WTC11 (cell line): ENCODE measurements around the gene TMEM14A.

Experiments used
- ATF1 ChIP-seq: sonication (generic); formaldehyde crosslinking; IDR thresholded peaks from 2 replicates; pipeline ENCODE4 v1.8.1; 2023; ENCODE audit warnings: mild to moderate bottlenecking, moderate library complexity, missing genetic modification reagents
- ELF4 ChIP-seq: sonication (generic); formaldehyde crosslinking; IDR thresholded peaks from 2 replicates; pipeline ENCODE4 v1.8.1; 2022; ENCODE audit warnings: low read depth, mild to moderate bottlenecking, moderate library complexity, missing genetic modification reagents
- FOXP4 ChIP-seq: sonication (generic); formaldehyde crosslinking; IDR thresholded peaks from 2 replicates; pipeline ENCODE4 v1.8.0; 2022; ENCODE audit warnings: mild to moderate bottlenecking, missing genetic modification reagents
- IRF1 ChIP-seq: sonication (generic); formaldehyde crosslinking; IDR thresholded peaks from 2 replicates; pipeline ENCODE4 v1.8.0; 2023; ENCODE audit warnings: missing genetic modification reagents
- JUN ChIP-seq: sonication (generic); formaldehyde crosslinking; IDR thresholded peaks from 2 replicates; pipeline ENCODE4 v1.8.0; 2023; ENCODE audit warnings: mild to moderate bottlenecking, missing genetic modification reagents
- NR2C2 ChIP-seq: sonication (generic); formaldehyde crosslinking; IDR thresholded peaks from 2 replicates; pipeline ENCODE4 v1.8.0; 2022; ENCODE audit warnings: mild to moderate bottlenecking, missing genetic modification reagents
- PREB ChIP-seq: sonication (generic); formaldehyde crosslinking; IDR thresholded peaks from 2 replicates; pipeline ENCODE4 v1.8.1; 2022; ENCODE audit warnings: mild to moderate bottlenecking, missing genetic modification reagents, moderate library complexity, borderline replicate concordance
- STAT6 ChIP-seq: sonication (generic); formaldehyde crosslinking; conservative IDR thresholded peaks from 2 replicates; pipeline ENCODE4 v1.8.1; 2023; ENCODE audit warnings: mild to moderate bottlenecking, low read depth, missing genetic modification reagents, moderate library complexity
- TP53 ChIP-seq: sonication (generic); formaldehyde crosslinking; IDR thresholded peaks from 2 replicates; pipeline ENCODE4 v1.8.1; 2023; ENCODE audit warnings: mild to moderate bottlenecking, missing genetic modification reagents
- ZBTB43 ChIP-seq: sonication (generic); formaldehyde crosslinking; IDR thresholded peaks from 2 replicates; pipeline ENCODE4 v1.8.1; 2023; ENCODE audit warnings: mild to moderate bottlenecking, missing genetic modification reagents
- TF ChIP-seq, protein P1 (sequence below): sonication (generic); formaldehyde crosslinking; IDR thresholded peaks from 2 replicates; pipeline ENCODE4 v1.8.1; 2022; ENCODE audit warnings: low read depth, mild to moderate bottlenecking, moderate library complexity, missing genetic modification reagents, borderline replicate concordance
- TF ChIP-seq, protein P2 (sequence below): sonication (generic); formaldehyde crosslinking; IDR thresholded peaks from 2 replicates; pipeline ENCODE4 v1.8.1; 2023; ENCODE audit warnings: mild to moderate bottlenecking, missing genetic modification reagents, moderate library complexity
- TF ChIP-seq, protein P3 (sequence below): fragments of 200-600 bp; IDR thresholded peaks from 2 replicates; pipeline ENCODE4 v1.8.0; 2022; ENCODE audit warnings: antibody characterized with exemption

- TF ChIP-seq TP53 (CRISPR knock-in tag) (no peak), ATF1 (CRISPR knock-in tag) (no peak), ELF4 (no peak), ZBTB43 (no peak), STAT6 (CRISPR knock-in tag) (no peak), JUN (no peak), FOXP4 (CRISPR knock-in tag) (no peak), IRF1 (no peak), NR2C2 (no peak), PREB (CRISPR knock-in tag) (no peak)
- TF ChIP-seq, protein P1, sequence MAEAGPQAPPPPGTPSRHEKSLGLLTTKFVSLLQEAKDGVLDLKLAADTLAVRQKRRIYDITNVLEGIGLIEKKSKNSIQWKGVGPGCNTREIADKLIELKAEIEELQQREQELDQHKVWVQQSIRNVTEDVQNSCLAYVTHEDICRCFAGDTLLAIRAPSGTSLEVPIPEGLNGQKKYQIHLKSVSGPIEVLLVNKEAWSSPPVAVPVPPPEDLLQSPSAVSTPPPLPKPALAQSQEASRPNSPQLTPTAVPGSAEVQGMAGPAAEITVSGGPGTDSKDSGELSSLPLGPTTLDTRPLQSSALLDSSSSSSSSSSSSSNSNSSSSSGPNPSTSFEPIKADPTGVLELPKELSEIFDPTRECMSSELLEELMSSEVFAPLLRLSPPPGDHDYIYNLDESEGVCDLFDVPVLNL (CRISPR knock-in tag) = no peak
- TF ChIP-seq, protein P2, sequence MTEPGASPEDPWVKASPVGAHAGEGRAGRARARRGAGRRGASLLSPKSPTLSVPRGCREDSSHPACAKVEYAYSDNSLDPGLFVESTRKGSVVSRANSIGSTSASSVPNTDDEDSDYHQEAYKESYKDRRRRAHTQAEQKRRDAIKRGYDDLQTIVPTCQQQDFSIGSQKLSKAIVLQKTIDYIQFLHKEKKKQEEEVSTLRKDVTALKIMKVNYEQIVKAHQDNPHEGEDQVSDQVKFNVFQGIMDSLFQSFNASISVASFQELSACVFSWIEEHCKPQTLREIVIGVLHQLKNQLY = no peak
- TF ChIP-seq, protein P3, sequence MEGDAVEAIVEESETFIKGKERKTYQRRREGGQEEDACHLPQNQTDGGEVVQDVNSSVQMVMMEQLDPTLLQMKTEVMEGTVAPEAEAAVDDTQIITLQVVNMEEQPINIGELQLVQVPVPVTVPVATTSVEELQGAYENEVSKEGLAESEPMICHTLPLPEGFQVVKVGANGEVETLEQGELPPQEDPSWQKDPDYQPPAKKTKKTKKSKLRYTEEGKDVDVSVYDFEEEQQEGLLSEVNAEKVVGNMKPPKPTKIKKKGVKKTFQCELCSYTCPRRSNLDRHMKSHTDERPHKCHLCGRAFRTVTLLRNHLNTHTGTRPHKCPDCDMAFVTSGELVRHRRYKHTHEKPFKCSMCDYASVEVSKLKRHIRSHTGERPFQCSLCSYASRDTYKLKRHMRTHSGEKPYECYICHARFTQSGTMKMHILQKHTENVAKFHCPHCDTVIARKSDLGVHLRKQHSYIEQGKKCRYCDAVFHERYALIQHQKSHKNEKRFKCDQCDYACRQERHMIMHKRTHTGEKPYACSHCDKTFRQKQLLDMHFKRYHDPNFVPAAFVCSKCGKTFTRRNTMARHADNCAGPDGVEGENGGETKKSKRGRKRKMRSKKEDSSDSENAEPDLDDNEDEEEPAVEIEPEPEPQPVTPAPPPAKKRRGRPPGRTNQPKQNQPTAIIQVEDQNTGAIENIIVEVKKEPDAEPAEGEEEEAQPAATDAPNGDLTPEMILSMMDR = no peak
These were observed 49.4 kb downstream of the TMEM14A start for GRCh38 chr6:52720321-52720720.
